GM10266 (cell line): ENCODE measurements around the gene PARVG.

Experiments used
- DNase-seq: peaks from one replicate; pipeline ENCODE4 v3.0.0; 2012; ENCODE audit errors: extremely low spot score
- TF ChIP-seq, protein P1 (sequence below): IDR thresholded peaks from 2 replicates; pipeline ENCODE4 v1.5.1; 2012; ENCODE audit warnings: mild to moderate bottlenecking, low read depth; ENCODE audit not compliant: control insufficient read depth, insufficient read depth; ENCODE audit errors: missing control alignments

Gene PARVG

DNA sequence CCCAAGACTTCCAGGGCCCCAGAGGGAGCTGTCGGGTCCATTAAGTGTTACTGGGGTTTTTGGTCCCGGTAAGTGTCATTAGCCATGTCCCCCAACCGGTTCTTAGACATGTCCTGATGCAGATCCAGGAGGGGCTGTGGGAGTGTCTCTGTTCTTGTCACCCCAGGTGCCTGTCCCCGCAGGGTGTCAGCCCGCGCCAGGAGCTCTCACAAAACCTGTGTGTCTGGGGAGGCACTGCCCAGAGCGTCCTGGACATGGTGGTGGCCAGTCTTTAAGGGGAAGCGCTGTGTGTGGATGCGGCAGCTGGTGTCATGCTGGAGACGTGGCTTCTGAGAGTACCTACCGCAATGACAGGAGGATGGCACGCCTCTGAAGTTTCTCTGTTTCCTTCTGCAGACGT, 12.5 kb upstream of the PARVG start:
- TF ChIP-seq, protein P1, sequence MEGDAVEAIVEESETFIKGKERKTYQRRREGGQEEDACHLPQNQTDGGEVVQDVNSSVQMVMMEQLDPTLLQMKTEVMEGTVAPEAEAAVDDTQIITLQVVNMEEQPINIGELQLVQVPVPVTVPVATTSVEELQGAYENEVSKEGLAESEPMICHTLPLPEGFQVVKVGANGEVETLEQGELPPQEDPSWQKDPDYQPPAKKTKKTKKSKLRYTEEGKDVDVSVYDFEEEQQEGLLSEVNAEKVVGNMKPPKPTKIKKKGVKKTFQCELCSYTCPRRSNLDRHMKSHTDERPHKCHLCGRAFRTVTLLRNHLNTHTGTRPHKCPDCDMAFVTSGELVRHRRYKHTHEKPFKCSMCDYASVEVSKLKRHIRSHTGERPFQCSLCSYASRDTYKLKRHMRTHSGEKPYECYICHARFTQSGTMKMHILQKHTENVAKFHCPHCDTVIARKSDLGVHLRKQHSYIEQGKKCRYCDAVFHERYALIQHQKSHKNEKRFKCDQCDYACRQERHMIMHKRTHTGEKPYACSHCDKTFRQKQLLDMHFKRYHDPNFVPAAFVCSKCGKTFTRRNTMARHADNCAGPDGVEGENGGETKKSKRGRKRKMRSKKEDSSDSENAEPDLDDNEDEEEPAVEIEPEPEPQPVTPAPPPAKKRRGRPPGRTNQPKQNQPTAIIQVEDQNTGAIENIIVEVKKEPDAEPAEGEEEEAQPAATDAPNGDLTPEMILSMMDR: no peak
- no peak for DNase-seq

DNA sequence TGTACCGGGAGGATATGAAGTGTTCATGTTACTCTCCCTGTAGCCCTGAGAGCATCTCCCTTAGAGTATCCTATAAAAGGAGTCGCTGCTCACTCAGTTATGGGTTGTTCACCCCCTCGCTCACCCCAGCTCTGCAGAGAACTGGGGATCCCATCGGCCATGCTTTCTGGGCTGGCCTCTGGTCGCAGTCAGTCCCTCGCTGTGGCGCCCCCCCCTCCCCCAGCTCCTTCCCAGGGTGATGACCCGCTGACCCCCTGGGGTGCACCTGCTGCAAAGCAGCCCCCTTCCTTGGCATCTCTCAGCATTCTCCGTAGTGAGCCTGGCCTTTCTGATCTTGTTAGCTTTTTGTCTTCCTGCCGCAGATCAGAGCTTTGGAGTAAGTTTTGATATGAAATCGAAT, 10.3 kb upstream of the PARVG start:
- TF ChIP-seq, protein P1: no peak

DNA sequence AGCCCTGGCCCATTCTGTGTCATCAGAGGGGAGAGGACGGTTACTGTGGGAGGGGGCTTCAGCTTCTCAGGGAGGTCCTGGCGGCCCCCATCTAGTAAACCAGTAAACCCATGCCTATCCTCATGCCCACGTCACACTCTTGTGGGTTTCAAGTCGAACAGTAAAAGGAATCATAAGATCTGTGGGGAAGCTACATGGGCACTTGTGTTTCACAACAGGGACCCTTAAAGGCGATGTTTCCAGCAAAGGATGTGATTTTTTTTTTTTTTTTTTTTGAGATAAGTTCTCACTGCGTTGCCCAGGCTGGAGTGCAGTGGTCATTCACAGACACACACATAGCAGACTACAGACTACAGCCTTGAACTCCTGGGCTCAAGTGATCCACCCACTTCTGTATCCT, 9.2 kb upstream of the PARVG start:
- TF ChIP-seq, protein P1: no peak
- DNase-seq: no peak

More for the DNA sequence above, 10.3 kb upstream of the PARVG start:
- no peak for DNase-seq

DNA sequence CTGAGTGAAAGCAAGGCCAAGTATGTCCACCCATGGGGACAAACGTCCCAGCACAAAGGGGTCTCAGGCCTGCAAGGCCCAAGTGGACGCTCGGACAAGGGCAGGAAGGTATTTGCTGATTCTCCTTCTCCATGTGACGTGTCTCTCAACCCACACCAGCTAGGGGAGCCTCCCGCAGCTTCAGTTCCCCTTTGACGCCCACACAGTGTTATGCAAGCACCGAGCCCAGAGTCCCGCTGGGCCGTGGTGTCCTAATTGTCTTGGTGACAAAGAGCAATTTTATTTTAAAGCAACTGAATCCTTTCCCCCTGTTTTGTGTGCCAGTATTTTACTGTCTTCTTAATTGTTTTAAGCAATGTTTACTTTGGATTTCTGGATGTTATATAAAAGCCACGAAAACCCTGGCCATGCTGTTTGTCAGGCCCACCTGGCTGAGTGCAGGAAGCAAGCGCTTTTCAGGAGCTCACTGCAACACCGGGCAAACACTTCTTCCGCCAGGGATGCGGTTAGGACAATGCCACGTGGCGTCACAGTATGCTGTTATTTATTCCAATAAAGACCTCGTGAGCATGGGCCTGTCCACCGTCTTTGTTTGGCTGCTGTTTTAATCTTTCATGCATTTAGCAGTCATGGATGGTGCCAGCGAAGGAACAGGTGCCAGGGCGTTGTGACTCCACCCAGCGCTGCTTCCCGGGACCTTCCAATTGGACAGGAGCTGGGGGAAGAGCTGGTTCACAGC, 8.2 kb upstream of the PARVG start:
- DNase-seq: peak; percentile 71
- TF ChIP-seq, protein P1: no peak

DNA sequence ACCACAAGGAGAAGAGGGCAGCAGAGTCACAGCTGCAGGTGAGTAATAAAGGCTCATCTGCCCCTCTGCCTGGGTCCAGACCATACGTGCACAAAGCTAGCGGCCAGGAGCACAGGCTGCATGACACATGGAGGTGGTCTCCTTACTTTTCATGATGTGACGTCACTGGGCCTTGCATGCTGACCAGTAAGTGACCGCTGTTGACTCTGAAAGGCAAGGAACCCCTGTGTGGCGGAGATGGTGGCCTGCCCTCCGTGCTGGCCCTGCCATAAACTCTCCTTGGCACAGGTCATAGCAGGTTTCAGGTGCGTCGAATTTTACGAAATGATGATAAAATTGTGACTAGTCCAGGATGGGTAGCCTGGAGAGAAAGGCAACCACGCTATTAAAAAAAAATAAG, 7.6 kb upstream of the PARVG start:
- TF ChIP-seq, protein P1: no peak
- no peak for DNase-seq

DNA sequence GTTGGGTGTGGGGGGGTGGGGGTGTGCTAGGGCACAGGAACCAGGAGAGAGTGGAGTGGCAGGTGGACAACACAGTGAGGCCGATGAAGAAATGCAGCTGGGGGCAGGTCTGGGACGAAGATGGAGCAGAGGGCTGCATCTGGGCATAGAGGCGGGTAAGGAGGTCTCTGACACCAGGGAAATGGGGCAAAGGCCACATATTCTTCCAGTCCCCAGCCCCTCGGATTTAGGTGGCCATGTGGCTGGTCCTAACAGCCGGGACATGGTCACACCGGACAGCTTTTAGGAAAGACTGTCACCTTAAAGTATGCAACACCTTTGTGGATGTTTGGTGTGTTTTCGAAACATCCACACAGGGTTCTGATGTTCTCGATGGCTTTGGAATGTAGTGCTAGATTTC, 5.0 kb upstream of the PARVG start:
- TF ChIP-seq, protein P1: no peak
- no peak for DNase-seq

DNA sequence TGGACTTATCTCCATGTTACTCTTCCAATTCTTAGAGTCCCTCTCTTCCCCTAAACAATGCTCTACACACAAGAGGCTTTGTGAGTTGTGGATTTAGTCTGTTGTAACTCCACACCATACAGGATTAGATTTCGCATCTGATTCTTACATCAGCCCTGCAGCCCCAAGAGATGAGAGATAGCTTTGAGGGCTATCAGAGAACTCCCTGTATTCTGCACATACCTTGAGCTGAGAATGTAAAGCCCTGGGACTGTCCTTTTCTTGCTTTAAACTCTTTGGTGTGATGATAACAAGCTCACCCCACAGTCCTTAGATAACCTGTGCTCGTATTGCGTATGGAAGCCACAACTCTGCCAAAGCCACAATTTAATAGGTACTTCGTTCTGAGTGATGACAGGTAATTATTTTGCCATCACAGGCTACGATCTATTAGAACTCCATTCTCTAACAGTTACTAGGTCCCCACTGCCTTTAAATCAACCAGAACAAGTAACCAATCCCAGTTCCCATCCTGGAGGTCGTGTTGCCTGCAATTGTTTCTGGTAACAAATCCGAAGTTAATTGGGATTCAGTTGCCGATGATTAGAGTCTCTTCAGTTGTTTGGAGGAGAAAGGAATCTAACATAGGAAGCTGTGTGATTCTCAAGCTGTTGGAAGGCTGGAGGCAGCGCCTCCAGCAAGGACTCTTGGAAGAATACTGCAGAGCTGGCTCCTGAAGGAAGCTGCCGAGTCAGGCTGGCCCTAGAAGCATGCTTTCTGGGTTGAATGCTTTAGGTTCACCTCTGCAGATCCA, 1.3 kb upstream of the PARVG start:
- no peak for DNase-seq

More for the DNA sequence above, 1.3 kb upstream of the PARVG start:
- TF ChIP-seq, protein P1: no peak
